HG02610 (cell line): ENCODE data around the gene WDR31.

Experiments used
- ATAC-seq: cut with Tn5 transposase; IDR thresholded peaks from one replicate; pipeline ENCODE4 v1.9.1; 2021; ENCODE audit warnings: mild to moderate bottlenecking, moderate library complexity; ENCODE audit not compliant: unreplicated experiment

The WDR31 gene

GRCh38 chr9:113341712-113342410 lies 1.8 kb upstream of the WDR31 start:
- no peak for ATAC-seq

GRCh38 chr9:113337714-113338113 lies 2.4 kb downstream of the WDR31 start:
- no peak for ATAC-seq

DNA sequence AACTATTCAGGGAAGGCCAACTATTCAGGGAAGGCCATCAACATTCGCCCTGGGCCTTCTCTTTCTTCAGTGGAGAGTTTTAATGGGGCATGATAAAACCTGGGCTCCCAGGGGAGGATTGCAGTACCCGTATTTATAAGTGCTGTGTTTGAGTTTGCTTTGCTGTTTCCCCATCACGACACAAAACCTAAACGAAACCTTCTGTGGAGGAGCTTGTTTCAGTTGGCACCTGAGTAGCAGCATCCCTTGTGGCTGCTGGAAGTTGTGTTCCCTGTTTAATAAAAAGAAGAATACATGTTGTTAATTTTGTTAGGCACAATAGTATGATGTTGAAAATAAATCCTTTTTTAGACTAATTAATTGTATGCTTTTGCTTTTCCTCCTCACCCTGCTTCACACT lies 8.3 kb downstream of the WDR31 start:
- no peak for ATAC-seq

GRCh38 chr9:113328045-113328782 lies 11.9 kb downstream of the WDR31 start:
- ATAC-seq = no peak

DNA sequence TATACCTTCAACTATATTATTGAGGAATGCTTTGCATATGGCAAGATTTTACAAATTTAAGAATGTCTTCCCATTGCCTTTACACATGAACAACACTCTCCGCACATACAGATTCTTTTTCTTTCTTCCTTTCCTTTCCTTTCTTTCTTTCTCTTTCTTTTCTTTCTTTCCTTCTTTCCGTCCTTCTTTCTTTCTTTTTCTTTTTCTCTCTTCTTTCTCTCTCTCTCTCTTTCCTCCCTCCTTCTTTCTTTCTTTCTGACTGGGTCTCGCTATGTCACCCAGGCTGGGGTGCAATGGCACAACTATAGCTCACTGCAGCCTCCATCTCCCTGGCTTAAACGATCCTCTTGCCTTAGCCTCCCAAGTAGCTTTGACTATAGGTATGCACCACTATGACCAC lies 13.8 kb downstream of the WDR31 start:
- ATAC-seq = no peak

- ATAC-seq = no peak
Measured at GRCh38 chr9:113322671-113323070, 17.4 kb downstream of the WDR31 start.

DNA sequence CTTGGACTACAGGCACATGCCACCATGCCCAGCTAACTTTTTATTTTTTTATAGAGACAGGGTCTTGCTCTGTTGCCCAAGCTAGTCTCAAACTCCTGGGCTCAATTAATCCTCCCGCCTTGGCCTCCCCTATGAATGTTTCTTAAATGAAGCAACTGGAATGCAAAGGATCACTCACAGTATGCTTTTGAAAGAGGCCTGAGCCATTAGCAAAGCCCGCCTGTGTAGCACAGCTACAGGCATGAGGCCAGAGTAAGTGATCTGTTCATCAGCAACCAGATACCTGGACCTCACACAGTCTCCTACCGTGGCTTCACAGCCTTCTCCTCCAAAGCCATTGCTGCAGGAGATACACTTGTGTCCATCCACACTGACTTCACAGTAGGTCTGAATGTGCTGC lies 20.0 kb downstream of the WDR31 start:
- ATAC-seq = no peak

- ATAC-seq = no peak
Measured at GRCh38 chr9:113319054-113319453, 21.0 kb downstream of the WDR31 start.

GRCh38 chr9:113317777-113318176 lies 22.3 kb downstream of the WDR31 start:
- ATAC-seq = no peak

DNA sequence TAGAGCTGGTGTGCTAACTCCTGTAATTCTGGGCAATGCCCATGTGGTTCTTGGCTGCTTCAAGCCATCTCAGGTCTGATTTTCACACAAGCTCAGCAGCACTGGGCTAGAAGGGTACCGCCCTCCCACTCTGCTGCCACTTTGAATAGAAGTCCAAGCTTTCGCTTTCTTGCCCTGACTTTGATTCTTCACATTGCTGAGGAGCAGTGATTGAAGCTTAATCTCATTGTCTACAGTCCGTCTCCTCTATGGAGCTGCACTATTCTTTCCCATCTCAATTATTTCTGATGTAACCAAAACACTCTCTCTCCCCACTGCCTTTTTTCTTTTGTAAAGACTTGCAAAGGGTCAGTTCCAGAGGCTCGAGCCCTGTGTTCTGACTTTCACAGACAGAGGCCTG lies 24.0 kb downstream of the WDR31 start:
- ATAC-seq = no peak

DNA sequence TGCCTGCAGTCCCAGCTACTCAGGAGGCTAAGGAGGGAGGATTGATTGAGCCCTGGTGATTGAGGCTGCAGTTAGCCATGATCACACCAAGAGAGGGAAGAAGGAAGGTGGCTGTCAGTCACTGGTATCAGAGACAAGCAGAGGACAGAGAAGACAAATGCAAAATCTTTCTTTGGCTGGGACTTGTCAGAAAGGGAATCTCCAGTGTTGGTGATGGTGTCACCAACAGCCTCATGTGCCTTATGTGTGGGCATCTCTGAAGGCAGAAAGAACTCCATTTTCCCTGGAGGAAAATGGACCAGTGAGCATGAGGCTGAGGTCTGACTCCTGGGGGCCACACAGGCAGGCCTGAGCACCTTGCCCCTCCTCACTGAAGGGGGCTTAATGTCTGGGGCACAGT lies 24.8 kb downstream of the WDR31 start:
- ATAC-seq = no peak

GRCh38 chr9:113313261-113313660 lies 26.8 kb downstream of the WDR31 start:
- no peak for ATAC-seq

DNA sequence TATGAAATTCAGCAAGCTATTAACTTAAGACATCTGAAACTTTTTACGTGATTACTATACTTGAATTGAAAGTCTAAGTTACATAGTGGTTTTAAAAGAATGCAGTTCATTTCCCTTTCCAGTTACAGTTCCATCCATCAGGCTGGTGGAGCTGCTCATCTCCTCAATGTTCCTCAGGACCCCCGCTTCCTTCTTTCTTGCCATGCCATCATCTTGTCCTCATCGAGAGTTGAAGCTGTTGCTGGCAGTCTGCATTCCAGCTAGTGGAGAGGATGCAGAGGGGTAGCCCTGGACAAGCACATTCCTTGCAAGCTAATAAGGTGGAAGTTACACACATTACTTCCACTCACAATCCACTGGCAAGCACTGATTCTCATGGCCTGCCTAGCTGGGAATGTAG lies 28.1 kb downstream of the WDR31 start:
- no peak for ATAC-seq

DNA sequence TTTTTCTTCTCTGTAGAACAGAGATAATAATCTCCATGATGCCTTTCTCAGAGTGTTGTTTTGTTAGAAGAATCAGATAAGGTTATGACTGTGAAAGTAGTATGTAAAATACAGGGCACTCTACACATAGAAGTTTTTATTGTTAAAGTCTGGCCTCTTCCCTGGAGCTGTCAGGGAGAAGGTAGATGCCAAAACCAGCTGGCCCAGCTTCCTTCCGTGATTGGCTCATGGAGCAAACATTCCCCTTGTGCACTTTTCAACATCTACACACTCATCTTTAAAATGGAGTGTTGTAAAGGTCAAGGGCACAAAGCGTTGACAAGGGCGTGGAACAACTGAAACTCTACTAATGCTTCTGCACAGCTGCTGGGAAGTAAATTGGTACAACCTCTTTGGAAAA lies 29.5 kb downstream of the WDR31 start:
- no peak for ATAC-seq

DNA sequence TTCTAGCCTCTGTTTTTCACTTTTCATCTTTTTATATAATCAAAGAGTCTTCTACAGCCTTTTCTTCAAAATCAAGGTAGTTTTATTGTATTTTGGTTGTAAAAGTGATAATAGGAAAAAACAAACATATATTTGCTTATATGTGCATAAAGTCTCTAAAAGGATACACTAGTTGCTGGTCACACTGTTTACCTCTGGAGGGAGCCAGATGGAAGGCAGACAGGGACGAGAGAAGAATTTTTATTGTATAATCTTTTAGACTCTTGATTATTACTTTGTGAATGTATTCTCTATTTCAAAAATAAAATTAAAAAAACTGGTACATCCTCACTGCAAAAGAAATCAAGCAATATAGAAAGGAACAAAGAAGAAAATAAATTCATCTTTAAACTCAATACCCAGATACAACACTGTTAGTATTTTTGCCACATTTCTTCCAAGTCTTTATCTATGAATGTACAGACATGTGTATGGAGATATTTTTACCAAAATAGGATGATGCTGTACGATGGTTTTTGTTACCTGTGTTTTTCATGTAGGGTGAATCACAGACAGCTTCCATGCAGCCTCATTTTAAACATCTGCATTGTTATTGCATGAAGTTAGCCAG lies 30.8 kb downstream of the WDR31 start:
- no peak for ATAC-seq

DNA sequence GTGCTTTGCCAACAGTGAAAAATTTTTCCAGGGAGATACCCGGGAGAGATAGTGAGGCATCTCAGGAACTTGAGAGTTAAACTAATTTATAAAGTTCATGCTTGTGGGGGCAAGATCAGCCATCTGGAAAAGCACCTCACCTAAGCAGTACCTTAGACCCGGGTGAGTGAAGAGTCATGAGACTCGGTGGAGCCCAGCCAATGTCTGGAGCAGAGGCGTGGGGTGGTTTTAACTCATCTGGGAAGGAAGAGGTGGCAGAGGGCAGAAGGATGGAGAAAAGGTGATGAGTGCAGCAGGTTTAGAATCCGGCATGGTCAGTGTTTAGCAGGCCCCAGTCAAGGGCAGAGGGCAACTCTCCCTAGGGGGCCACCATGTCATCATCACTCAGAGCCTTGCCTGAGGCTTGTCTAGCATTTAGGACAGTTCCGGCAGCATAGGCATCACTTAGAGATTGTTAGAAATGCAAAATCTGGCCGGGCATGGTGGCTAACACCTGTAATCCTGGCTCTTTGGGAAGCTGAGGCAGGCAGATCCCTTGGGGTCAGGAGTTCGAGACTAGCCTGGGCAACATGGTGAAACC lies 32.6 kb downstream of the WDR31 start:
- ATAC-seq = no peak

DNA sequence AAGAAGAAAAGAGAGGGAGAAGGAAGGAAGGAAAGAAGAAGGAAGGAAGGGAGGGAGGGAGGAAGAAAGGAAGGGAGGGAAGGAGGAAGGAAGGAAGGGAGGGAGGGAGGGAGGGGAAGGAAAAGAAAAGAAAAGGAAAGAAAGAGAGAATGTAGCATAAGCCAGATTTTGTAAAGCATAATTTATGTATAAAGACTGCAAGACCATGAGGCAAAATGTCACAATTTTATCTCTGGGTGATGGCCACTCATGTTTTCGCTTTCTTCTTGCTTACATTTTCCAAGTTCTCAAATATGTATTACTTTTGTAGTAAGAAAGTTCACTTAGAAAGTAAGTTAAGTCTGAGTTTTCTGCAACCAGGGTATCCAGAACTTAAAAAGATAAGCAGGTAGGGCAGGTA lies 33.5 kb downstream of the WDR31 start:
- ATAC-seq = no peak

DNA sequence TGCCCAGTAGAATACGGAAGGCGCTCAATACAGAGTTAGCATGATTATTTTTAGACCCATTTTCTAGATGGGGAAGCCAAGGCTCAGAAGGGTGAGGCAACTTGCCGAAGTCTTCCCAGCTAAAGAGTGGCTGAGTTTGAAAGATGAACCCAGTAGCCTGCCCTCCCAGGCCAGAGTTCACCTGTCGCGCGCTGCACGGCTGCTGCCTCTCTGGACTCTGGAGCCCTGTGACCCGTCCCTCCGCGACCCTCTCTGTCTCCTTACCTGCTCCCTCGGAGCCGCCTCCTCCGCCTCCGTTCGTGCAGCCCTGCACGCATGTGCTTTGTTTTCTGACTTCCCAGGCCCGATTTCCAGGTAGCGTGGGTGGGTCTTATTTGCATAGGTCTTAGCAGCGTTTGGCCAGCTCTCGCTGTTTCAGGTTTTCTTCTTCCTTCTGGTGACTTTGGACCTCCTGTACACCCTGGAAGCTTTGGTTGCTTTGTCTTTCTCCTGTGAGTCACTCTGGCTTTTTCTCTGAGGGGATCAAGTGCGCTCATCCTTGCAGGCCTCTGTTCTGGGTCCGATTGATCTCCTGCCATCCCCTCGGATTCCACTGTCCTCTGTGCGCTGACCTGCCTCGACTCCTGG lies 37.2 kb downstream of the WDR31 start, which contains the start of gene RNF183:
Gene RNF183, minus strand, starts transcription at position 585 of the 627 bp plus-strand sequence. CDS start 5,192 bp downstream, outside the sequence.
- no peak for ATAC-seq

DNA sequence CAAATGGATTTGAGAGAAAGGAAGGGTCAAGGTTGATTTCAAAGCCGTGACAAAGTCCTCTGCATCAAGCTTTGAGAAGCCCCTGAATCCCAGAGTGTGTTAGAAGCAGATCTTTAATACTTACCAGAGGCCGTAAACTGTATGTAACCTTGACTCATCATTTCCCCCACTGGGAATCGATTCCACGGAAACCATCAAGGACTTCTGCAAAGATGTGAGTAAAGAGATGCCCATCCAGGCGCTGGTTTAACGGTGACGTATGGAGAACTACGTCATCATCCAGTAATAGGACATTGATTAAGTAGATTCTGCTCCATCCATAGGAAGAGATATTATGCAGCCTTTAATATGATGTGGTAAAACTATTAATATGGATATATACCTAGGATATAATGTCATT lies 38.5 kb downstream of the WDR31 start:
- ATAC-seq = no peak

GRCh38 chr9:113299800-113300292 lies 40.2 kb downstream of the WDR31 start:
- no peak for ATAC-seq
